Measurements from ENCODE around the gene NEUROG2.

Gene NEUROG2

GRCh38 chr4:112485930-112486329 lies 30.1 kb downstream of the NEUROG2 start:
- no peak for TF ChIP-seq CTCF (IDR thresholded peaks at IDR 0.05; ENCODE audit: low read depth, low read length, missing control alignments)
- no peak overlapping the region for H3K4me3 ChIP-seq (replicated peaks; ENCODE audit: low read depth, low read length)
- no peak for DNase-seq (ENCODE audit: extremely low read depth, low read depth)

- DNase-seq (ENCODE audit: extremely low read depth, low read depth), result no peak
- TF ChIP-seq CTCF (IDR thresholded peaks at IDR 0.05; ENCODE audit: low read depth, low read length, missing control alignments), result no peak
- H3K4me3 ChIP-seq (replicated peaks; ENCODE audit: low read depth, low read length), result no peak overlapping the region
Measured at GRCh38 chr4:112473985-112474384, 42.0 kb downstream of the NEUROG2 start.

GRCh38 chr4:112472318-112472717 lies 43.7 kb downstream of the NEUROG2 start:
- DNase-seq (ENCODE audit: extremely low read depth, low read depth), result no peak
- no peak for TF ChIP-seq CTCF (IDR thresholded peaks at IDR 0.05; ENCODE audit: low read depth, low read length, missing control alignments)
- H3K4me3 ChIP-seq (replicated peaks; ENCODE audit: low read depth, low read length), result no peak overlapping the region
